HG03060 (cell line): ENCODE data around the gene TMA7.

Experiments used
- ATAC-seq: cut with Tn5 transposase; IDR thresholded peaks from one replicate; pipeline ENCODE4 v1.9.1; 2021; ENCODE audit warnings: low read depth, moderate number of reproducible peaks; ENCODE audit not compliant: unreplicated experiment

TMA7 gene

DNA sequence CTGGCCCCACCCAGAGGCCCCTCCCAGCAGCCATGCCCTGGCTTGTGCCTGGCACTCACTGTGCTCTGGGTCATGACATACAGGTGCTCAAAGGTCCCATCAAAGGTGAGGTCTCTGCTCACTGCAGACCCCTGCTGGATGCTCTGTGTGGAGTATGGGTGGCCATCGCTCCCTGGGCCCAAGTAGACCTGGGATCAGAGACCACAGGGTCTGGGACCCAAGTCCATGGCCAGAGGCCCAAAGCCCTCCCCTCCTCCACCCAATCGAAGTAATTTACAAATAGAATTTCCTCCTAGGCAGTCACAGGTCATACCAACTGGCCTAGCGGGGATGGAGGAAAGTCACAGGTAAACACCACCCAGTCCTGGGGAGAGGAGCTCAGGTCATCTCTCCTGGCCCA, 17.8 kb upstream of the TMA7 start:
- no peak for ATAC-seq

DNA sequence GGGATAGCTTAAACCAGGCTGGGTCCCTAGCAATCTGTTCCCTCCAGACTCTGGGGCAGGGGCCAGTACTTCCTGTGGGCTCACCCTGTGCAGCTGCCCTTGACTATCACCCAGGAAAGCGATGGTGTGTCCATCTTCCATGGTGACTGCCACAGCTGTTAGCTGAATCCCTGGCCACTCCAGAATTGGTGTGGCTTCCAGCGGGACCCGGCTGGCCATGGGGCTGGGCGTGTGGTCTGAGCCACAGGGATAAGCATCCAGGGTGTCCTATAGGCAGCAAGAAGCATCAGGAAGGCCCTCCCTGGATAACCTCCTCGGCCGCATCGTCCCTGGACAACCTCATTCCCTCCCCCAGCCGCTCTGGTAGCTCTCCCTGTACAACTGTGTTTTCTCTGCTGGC, 17.4 kb upstream of the TMA7 start:
- no peak for ATAC-seq

DNA sequence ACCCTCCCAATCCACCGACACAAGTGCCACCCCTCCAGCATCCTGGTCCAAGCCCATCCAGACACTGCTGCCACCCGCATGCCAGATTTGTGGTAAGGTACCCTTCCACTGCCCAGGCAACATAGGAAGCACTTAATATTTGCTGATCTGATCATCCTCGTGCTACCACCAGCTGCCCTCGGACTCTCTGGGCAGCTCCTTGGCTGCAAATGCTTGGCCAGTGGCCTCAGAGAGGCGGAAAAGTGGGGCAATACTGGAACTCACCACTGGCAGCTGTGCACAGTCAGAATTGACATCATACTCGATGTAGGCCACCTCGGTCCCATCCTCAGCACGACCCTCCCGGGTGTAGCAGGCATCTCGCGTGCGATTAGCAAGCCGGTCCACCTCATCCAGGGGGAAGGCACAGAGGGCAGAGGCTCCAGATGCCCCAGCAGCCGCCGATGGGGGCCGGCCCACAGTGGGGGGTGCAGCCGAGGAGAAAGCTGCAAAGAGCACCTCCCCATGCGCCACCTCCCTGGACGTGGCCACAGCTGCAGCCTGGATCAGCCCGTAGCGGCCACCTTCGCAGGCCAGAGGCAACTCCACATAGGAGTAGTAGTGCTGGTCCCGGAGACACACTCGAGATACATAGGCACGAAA, 16.7 kb upstream of the TMA7 start:
- ATAC-seq: no peak

DNA sequence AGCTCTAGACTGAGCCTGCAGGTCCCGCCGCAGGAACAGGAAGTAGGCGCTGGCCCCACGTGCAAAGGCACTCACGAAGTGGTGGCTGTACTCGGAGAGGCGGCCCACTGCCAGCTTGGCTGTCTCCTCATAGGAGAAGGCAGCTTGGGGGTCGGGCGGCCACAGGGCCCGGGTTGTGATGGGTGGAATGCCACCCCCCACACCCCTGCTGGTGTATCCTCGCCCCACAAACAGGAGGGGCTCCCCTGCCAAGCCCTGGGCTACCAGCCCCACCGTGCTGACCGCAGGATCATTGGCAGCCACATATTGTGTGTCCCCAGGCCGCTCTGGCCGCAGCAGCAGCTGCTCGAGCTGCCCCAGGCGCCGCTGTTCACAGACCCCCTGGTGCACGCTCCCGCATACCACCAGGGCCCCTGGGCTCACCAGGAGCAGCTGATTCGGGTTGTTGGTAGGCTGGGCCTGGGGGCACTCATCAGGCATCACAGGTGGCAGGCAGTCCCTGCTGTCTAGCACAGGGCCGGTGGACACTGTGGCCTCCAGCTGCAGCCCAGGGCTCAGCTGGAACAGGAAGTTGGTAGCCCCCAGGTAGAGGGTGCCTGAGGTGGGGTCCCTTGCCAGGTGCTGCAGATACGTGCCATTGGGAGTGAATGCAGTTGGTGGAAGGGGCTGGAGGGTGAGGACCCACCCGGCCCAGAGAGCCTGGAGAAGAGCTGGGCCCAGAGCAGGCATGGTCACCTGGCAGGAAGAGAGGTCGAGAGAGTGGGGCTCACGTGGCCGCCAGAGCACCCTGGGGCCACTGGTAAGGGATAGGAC, 16.0 kb upstream of the TMA7 start:
- no peak for ATAC-seq

DNA sequence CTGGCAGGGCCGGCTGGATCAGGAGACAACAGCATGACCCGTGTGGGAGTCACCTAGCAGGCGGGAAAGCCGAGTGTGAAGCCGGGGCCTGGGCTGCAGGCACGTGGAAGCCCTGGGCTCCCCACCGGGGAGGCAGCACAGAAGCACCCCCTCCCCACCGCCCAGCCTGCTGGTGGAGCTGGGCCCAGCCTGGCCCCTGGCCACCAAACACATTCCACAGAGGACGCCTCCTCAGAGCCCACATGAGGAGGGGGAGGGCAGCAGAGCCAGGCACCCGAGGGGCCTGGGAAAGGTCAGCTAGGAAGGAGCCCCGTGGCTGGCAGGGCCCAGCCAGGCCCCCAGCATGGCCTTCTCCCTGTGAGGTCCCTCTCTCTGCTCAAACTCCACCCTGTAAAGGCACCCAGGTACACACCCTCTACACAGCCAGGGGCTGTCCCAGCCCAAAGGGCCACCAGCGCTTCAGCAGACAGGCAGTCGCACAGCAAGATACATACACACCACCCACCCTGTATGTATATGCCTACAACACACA, 14.7 kb upstream of the TMA7 start:
- no peak for ATAC-seq

DNA sequence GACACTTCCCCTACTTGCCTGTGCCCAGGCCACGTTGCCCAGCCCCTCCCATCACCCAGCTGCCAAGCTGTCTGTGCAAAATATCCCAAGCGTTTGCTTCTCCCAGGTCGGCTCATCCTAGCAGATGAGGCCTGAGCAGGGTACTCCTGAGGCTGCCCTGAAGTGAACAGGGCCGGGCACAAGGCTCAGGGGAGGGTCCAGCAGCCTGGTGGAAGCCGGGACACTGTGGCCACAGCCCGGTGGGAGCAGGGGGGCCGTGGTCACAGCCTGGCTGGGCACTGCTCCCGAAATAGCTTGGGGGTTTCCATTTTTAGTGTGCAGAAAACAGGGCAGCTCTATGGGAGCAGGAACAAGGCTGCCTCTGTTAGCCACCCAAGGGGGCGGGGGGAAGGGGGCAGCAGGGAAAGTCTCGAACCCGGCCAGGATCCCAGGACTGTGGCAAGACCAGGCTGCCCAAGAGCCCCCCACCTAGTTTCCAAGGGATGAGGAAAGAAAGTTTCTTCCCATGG, 13.6 kb upstream of the TMA7 start:
- ATAC-seq: no peak

DNA sequence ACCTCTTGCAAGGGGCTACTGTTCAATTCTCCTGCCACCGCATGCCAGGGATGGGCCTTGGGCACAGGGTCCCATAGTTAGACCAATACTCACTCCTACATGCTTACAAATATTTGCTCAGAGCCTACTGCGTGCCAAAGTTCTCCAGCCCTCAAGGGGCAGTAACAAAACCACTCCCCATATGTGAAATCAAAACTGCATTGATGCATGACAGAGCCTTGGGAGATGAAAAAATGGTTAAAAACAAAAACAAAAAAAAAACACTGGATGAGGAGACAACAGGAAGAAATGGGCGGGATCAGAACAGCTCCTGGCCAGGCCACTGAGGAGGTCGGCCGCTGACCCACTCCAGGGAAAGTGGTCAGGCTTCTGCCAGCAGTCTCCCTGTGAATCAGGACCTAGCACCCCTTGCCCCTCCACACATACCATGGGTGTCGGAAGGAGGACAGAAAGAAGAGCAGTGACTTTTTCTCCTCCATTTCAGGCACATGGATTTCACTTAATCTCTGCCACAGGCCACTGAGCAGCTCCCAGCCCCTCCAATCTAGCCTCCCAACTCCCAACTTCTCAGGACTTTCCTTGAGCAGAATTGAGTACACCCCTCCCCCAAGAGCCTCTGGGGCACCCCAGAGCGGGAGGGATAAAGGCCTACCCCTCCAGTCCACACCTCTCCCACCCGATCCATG, 13.0 kb upstream of the TMA7 start:
- ATAC-seq: no peak

DNA sequence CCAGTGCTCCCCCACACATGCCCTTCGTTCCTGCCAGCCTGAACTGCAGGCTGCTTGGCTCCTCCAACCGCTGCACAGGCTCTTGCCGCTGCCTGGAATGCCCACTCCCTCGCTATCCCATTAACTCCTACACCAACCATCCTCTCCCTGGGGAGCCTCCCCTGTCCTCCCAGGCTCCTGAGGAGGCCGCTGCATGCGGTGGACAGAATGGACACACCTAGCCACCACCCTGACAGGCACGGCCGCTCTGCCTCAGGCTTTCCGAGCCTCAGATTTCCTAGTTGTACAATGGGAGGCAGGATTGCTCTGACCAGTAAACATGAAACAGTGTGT, 12.5 kb upstream of the TMA7 start:
- ATAC-seq: no peak

DNA sequence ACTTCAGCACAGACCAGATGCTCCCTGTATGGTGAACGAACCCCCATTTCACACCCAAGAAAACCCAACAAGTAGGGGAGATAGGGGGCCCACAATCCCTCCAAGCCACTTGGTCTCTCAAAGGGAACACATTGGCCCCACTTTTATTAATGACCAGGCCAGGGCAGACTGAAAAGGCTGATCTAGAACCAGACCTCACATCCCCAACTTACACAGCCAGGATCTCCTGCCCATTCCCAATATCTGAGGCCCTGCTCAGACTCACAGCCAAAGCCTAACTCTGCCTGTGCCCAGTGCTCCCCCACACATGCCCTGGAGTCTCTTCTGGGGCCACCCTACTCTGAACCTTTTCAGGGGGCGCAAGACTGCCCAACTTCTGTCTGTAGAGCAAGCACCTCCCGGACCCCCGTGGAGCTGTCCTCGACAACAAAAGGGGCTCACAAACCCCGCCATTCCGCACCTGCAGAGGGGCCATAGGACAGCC, 11.9 kb upstream of the TMA7 start:
- no peak for ATAC-seq

DNA sequence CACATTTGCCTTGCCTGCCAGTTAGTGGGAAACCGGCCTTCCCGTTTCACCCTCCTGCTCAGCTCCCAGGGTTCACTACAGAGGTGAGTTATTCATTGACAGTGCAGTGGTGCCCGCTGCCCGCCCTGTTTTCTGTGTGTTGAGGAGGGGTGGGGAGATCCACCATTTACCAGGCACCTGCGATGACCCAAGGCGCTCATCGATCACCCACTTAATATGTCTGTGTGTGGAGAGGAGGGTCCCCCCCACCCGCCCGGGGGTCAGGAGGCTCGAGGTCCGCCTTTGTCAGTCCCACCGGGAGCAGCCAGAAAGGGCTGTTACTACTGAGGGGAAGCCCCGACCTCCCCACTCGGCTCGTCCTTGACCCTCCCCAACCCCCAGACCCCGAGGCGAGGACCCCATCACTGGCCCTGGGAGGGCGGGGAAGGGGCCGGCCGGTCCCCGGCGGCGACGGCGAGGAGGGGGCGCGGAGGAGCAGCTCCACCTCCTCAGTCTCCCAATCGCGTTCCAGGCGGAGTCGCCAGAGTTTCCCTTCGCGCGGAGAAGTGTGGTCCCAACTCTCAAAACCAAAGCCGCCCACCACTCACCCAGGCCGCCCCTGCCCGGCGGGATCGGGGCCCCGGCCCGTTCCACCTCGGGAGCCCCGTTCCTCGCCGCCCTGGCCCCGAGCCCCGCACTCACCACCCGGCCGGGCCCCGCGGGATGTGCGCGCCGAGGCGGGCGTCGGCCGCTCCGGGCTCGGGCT, 11.3 kb upstream of the TMA7 start:
- ATAC-seq: no peak

DNA sequence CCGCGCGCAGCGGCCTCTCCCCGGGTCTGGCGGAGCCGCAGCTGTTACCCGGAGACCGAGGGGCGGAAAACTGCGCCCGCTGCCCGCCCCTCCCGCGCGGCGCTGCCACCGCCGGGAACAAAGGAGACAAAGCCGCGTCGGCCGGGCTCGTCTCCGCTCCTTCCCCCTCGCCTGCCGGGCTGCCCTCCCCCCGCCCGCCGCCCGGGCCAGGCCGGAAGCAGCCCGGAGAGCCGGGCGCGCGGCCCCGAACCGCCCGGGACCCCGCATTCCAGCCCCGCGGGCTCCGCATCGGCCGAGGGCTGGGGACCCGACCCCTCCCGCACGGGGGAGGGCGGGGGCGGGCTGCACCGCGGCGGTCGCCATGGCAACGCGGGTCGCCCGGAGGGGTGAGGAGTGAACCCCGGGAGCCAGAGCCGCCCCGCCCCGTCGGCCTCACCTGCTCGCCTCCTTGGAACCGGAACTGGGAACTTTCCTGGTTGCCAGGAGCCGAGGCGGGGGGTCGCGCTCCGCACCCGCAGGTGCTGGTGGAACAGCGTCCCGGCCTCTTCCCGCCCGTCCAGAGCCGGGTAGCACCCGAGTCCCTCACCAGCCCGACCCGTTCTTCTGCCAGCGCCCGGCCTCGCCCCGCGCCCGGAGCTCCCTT, 10.6 kb upstream of the TMA7 start:
- ATAC-seq: no peak

DNA sequence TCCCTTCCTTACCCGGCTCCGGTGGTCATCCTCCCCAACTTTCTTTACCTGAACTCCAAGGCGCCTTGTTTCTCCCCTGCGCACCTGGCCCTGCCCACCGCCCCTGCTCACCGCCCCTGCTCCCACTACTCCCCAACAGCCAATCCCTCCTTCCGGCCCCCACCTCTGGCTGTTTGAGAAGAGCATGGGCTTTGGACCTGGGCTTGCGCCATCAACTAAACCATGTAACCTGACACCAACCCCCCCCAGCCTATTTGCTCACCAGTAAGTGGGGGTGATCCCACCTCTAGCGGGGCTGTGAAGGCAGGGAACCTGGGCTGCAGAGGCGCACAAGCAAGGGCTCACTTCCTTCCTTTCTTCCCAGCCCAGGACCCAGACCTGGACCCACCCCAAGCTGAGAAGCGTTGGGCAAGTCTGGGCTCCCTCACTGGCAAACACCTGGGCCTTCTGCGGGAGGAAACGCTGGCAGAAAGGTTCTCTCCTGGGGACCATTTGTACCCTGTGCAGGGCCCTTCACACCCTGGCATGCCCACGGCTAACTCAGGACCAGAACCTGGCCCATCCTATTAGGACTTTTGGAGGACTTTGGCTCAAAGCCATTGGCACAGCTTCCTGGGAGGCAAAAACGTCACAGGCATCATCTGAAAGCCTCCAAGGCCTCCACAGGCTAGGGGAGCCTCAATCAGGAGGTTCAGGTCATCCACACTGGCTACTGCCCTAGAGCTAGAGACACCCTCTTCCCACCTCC, 9.9 kb upstream of the TMA7 start, which contains the start of gene PLXNB1:
Gene PLXNB1, minus strand, starts transcription at position 127 of the 748 bp plus-strand sequence. CDS start 5,475 bp downstream, outside the sequence.
- no peak for ATAC-seq

DNA sequence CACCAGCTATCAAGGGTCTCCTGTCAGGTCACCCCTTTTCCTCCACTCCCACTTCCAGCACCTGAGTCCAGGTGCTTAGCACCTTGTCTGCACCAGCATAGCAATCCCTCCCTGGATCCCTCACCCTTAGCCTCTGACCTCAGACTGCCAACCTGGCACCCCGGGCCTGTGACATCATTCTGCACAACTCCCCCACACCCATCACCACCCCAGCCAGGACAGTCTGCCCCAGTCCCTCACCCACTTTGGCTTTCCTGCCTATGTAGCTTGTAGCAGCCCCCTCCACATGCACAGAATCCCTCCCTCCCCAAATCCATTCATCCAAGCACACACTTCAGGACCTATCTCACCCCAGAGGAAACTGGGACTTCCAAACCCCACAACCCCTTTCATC, 9.4 kb upstream of the TMA7 start:
- ATAC-seq: no peak

DNA sequence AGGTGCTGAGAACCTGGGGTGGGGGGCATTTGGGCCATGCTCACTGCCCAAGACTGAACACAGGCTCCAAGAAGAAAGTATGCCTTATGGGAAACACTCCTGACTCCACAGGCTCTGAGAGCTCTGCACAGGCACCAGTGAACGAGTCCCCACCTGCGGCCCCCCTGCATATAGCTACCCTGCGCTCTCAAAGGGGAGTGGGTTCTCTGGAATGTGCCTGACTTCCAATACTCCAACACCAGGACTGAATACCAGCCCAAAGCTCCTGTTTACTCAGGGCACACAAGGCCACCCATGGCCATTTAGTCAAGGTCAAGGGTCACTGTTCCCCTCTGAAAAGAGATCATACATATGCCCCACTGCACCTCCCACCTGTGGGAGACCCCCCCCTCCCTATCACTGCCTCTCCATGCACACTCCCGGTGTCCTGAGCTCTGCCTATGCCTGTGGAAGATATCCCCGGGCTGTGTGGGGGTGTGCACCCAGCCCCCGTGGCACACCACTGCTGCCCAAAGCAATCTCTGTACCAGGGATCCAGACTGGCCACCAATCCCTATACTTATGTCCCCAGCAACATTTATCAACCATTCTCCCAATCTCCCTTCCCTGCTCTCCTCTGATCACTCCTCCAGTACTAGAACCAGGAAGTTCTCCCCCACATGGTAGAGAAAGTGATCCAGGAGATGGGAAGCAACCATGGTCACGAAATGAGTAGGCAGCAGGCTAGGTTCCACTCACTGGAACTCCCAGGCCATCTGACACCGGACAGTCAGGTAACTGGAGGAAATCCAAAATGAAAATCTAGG, 8.6 kb upstream of the TMA7 start:
- no peak for ATAC-seq

DNA sequence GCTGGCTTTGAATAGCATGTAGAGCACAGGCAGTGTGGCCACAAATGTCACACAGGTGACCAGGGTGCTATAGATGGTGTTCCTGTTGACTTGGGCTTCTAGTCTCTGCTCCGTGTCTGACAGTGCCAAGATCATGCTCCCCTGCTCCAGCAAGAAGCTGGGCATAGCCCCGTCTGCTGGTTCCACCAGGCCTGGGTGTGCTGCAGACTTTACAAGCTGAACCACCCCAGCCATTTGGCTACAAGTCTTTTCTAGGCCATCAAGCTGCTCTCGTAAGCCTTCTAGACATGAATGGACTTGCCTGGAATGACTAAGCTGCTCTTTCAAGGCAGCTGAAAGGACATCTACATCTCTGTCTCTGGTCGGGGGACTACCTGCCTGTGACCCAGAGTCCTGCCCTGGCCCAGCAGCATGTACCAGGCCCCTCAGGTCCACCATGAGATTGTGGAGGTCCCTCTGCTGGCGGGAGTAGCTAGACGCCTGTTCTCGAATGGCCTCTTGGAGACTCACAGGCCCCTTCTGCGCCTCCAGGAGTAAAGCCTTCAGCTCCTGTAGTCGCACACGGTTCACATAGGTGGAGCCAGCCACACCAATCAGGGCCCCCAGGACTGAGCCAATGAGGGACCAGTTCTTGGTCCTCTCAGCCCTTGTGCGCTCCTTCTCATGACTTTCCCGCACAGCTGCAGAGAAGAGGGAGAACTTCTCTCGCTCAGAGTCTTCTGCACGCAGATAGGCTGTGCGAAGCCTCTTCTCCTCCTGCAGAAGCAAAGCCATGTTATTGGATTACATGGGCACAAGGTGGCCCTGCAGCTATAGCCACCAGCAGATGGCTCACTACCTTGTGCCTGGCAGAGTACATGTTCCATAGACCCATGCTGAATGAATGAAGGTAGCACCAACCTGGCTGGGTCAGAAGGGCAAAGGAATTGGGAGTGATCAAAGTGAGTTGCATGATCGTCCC, 7.4 kb upstream of the TMA7 start:
- no peak for ATAC-seq

DNA sequence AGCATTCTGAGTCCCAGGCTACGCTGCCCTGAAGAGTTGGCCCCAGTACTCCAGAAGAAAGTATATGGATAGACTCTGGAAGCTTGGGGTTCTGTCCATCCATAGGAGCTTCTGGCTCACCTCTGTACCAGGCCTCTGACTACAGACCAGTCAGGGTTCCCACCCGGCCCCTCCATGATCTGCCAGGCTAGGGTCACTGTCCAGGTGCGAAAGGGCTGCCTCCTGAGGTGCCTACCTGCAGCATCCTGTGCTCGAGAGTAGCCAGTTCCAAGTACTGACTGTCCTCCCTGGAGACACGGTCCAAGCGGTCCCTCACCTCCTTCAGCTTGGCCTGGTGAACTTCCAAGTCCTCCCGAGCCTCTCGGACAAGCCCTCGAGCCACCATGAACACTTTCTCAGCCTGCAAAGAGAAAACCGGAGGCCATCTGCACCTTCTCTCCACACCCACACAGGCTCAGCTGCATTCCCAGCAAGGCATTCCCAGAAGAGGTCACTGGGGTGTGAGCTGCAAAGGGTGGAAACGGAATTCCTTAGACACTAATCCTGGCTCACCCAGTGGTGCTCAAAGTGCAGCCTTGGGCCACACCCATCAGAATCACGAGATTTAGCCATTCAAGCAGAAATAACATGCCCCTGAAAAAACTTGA, 6.5 kb upstream of the TMA7 start:
- no peak for ATAC-seq
